Heart right ventricle (tissue), 16 donors: Measurements from ENCODE around the gene TMEM88. TPM values are rescaled to one million over a fixed set of nuclear protein-coding genes. Genes with fewer than 3 reads are reported as not detected.

Source experiments
- ATAC-seq, 8 donors: fragments of 200-7000 bp; cut with Tn5 transposase; one replicate each; pipeline ENCODE4 v1.9.1; 2020; ENCODE audit warnings: mild to moderate bottlenecking in 8 of 8, moderate library complexity in 8 of 8, moderate number of reproducible peaks in 1 of 8
- DNase-seq, 2 donors: peaks; one replicate each; pipeline ENCODE4 v3.0.0-alpha.2; 2020
- H3K27ac ChIP-seq, 10 donors: fragments of 200-600 bp; sonication (generic) in 2 of 10; one replicate each; pipeline versions ENCODE4 v1.5.0 to v1.8.0; 2020 to 2022; ENCODE audit warnings: mild to moderate bottlenecking in 3 of 10
- H3K27me3 ChIP-seq, 7 donors: fragments of 200-600 bp; one replicate each; pipeline ENCODE4 v1.8.0; 2021 to 2022; ENCODE audit warnings: mild to moderate bottlenecking in 2 of 7
- H3K36me3 ChIP-seq, 9 donors: fragments of 200-600 bp; sonication (generic) in 1 of 9; one replicate each; pipeline versions ENCODE4 v1.5.0 to v1.8.0; 2020 to 2022; ENCODE audit warnings: mild to moderate bottlenecking in 2 of 9
- H3K4me1 ChIP-seq, 9 donors: fragments of 200-600 bp; sonication (generic) in 1 of 9; one replicate each; pipeline versions ENCODE4 v1.5.0 to v1.8.0; 2020 to 2022; ENCODE audit warnings: mild to moderate bottlenecking in 4 of 9
- H3K4me3 ChIP-seq, 10 donors: fragments of 200-600 bp; sonication (generic) in 2 of 10; one replicate each; pipeline versions ENCODE4 v1.5.0 to v1.8.0; 2020 to 2022; ENCODE audit warnings: mild to moderate bottlenecking in 7 of 10, moderate library complexity in 2 of 10
- H3K9me3 ChIP-seq, 11 donors: fragments of 200-600 bp in 10 of 11; sonication (generic) in 2 of 11; one replicate each; pipeline versions ENCODE4 v1.5.0 to v1.8.0; 2013 to 2022; ENCODE audit warnings: mild to moderate bottlenecking in 2 of 11, control low read depth in 1 of 11, moderate library complexity in 1 of 11
- CTCF ChIP-seq, 9 donors: fragments of 200-600 bp; sonication (generic) in 2 of 9; IDR thresholded peaks; one replicate each; pipeline versions ENCODE4 v1.5.0 to v1.8.0; 2021 to 2022; ENCODE audit warnings: antibody characterized with exemption in 9 of 9, mild to moderate bottlenecking in 5 of 9, moderate library complexity in 1 of 9
- WGBS, 2 donors: extraction: QIAGEN DNeasy Blood & Tissue Kit; methylation state at CpG; one replicate each; pipeline ENCODE4 v1.1.7; 2013; ENCODE audit warnings: inconsistent platforms in 1 of 2; 5-methylcytosine and 5-hydroxymethylcytosine counted together
- intact Hi-C, 10 donors: fragments of 100-400 bp; cut with DNase I; formaldehyde crosslinking; loops; one replicate each; pipeline versions ENCODE4 v1.11.1 to v1.14.2; 2022
- polyA plus RNA-seq, 2 donors: library from polyadenylated mRNA; stranded (reverse); fragments of 200-250 nt; gene quantifications; one replicate each; pipeline ENCODE4 v1.2.3, GENCODE V29; 2013
- total RNA-seq, 10 donors: library from RNA; stranded (reverse); fragmentation: NEBNext Ultra II Directional in 3 of 10; extraction: Animal tissue kit (Norgen Biotek cat#: 25700) in 3 of 10; gene quantifications; one replicate each; pipeline versions ENCODE4 v1.2.1 to v1.2.4, GENCODE V29; 2021 to 2023
- donor health status: Arrhythmogenic right ventricular cardiomyopathy.
- donor health status: ischemic (EF 13 %, LVEDD 7.1; RV severe dilation, severe dysfunction).
- donor health status: healthy with polysubstance abuse.
- donor health status: DM: no; HTN: yes; CAD: no.
- donor health status: DM: no; HTN: no; CAD: no.
- donor health status: ischemic (EF 25% LVEDD 6.9; RV normal size, moderate dysfunction).
- donor health status: ischemic (EF 25% LVEDD 5.7; RV mildly dilated, moderate dysfunction).
- donor health status: healthy.
- donor health status: DM: yes; HTN: yes; CAD: no.
- donor health status: Ischemic cardiomyopathy.
- donor health status: ischemic (EF 35%, LVEDD 5.7; RV mildly dilated, moderate dysfunction).
- donor health status: nonischemic (EF 11% LVEDD 7.7; RV severe dilation, severe dysfunction).
- donor health status: DM: yes; HTN: yes; CAD: no.
- donor health status: PGD.
- donor health status: ischemic (EF 29% LVEDD 5.4; RV normal size, mild dysfunction).
- donor health status: nonischemic (EF 23%, LVEDD 6.1; RV moderate dilation, normal function).

Gene TMEM88
- total and polyA plus RNA-seq, 12 donors: 12.3 to 298 (median 24.8) TPM

GRCh38 chr17:7888184-7888920 lies 33.5 kb downstream of the TMEM88 start, which contains the start of gene CHD3:
Gene CHD3, plus strand, starts transcription at chr17:7888789. Its CDS starts 212 bp downstream, at chr17:7889001.
- ATAC-seq (peak in 7 of 8 donors; percentile 0 to 71 (median 28)), DNase-seq (no peak)
- H3K36me3 ChIP-seq: peaks cover 0 to 38% (median 0%) of the 10 kb centered on the region in 9 donors
- peak within 1 kb of the TSS; percentile 23 to 96 (median 78) for H3K4me3 ChIP-seq
- no peaks in the 10 kb centered on the region for H3K9me3 ChIP-seq
- peaks cover 19 to 61% (median 49%) of the 10 kb centered on the region in 9 donors for H3K4me1 ChIP-seq
- no peaks in the 10 kb centered on the region for H3K27me3 ChIP-seq
- TF ChIP-seq CTCF (IDR thresholded peaks at IDR 0.05): no peak
- H3K27ac ChIP-seq: peak within 1 kb of the TSS; percentile 72 to 98 (median 92)
- intact Hi-C loops: loop anchor here in 3 of 10 donors (2.0 to 5.0 kb wide), 5 partner anchors 26 to 66 kb away; partner anchors contain the start of genes CNTROB (in 1 of the 3), KDM6B (in 1 of the 3) and TRAPPC1 (in 1 of the 3)
- 26 to 38% methylated on average over 18 of the region's 18 CpGs for WGBS, 2 donors

GRCh38 chr17:7889166-7889955 lies 34.5 kb downstream of the TMEM88 start:
- WGBS, 2 donors: 21 to 24% methylated on average over 11 of the region's 11 CpGs
- H3K27me3 ChIP-seq: no peaks in the 10 kb centered on the region
- DNase-seq (peak; percentile 96 to 98), ATAC-seq (peak; percentile 66 to 94 (median 83))
- peak overlapping the region in 7 of 10 donors; percentile 25 to 96 (median 77) for H3K4me3 ChIP-seq
- H3K27ac ChIP-seq: peak overlapping the region; percentile 72 to 98 (median 92)
- H3K4me1 ChIP-seq: peaks cover 19 to 52% (median 49%) of the 10 kb centered on the region in 9 donors
- H3K36me3 ChIP-seq: peaks cover 0 to 48% (median 7%) of the 10 kb centered on the region in 9 donors
- intact Hi-C loops: loop anchor here in 3 of 10 donors (2.0 to 5.0 kb wide), 5 partner anchors 25 to 67 kb away; partner anchors contain the start of genes CNTROB (in 1 of the 3), KDM6B (in 1 of the 3) and TRAPPC1 (in 1 of the 3)
- no peaks in the 10 kb centered on the region for H3K9me3 ChIP-seq
- TF ChIP-seq CTCF (IDR thresholded peaks at IDR 0.05): peak; percentile 22 to 69 (median 55)

- H3K4me1 ChIP-seq: peaks cover 14 to 30% (median 20%) of the 10 kb centered on the region in 9 donors
- no peak overlapping the region for H3K4me3 ChIP-seq
- no peak for DNase-seq
- WGBS, 2 donors: 90 to 91% methylated on average over 15 of the region's 15 CpGs
- peaks cover 0 to 88% (median 20%) of the 10 kb centered on the region in 9 donors for H3K36me3 ChIP-seq
- H3K9me3 ChIP-seq: no peaks in the 10 kb centered on the region
- no peak for ATAC-seq
- intact Hi-C loops: loop anchor here in 4 of 10 donors (10.0 kb wide), 2 partner anchors 69 to 149 kb away; no protein-coding TSS in a partner anchor
- TF ChIP-seq CTCF (IDR thresholded peaks at IDR 0.05): no peak
- no peak overlapping the region for H3K27ac ChIP-seq
- H3K27me3 ChIP-seq: no peaks in the 10 kb centered on the region
Measured at GRCh38 chr17:7893187-7893880, 38.5 kb downstream of the TMEM88 start.
